Measurements from ENCODE around the gene IL17REL. TPM values are rescaled to one million over a fixed set of nuclear protein-coding genes. Genes with fewer than 3 reads are reported as not detected.

Gene IL17REL
- under 0.01 TPM in 1 of 2 replicates, not detected in the other for total RNA-seq

GRCh38 chr22:50012211-50013181, at the start of gene IL17REL:
Gene IL17REL, minus strand, starts transcription at chr22:50012765. Its CDS starts 119 bp downstream, at chr22:50012646.

DNA sequence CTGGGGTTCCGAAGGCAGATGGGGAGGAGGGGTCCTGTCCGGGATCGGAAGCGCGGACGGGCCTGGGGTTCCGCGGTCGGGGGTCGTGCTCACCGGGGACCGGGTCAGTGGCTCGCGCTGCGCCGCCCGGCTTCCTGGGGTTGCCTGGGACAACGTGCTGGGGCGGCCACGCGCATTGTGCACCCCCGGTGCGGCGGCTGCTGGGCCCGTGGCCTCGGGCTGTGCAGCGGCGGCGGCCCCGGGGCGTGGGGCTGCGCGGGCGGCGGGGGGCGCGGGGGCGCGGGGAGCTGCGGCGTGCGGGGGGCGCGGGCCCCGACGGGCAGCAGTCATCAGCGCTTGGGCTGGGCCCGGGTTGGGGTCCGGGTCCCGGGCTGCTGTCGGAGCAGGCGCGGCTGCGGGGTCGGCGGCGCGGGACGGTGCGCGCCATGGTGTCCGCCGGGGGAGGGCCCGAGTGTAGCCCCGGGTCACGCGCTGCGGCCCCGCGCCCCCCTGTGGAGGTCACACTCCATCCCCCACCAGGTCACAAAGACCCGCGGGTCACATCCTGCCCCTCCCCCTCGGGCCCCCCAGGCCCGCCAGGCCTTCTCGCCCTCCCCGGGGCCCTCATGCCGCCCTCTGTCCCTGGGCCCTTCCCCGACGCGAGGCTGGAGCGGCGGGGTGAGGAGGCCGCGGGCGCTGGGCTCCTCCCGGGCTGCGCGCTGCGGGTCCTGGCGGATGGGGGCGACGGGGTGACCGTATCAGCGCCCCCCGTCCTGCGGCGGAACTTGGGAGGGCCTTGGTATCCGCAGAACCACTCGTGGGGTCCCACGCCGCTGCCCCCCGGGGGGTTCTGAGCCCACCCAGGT, 45.7 kb upstream of the IL17REL start, which contains the start of gene TTLL8:
Gene TTLL8 (minus strand): TSS at position 238 of the 845 bp plus-strand sequence.

DNA sequence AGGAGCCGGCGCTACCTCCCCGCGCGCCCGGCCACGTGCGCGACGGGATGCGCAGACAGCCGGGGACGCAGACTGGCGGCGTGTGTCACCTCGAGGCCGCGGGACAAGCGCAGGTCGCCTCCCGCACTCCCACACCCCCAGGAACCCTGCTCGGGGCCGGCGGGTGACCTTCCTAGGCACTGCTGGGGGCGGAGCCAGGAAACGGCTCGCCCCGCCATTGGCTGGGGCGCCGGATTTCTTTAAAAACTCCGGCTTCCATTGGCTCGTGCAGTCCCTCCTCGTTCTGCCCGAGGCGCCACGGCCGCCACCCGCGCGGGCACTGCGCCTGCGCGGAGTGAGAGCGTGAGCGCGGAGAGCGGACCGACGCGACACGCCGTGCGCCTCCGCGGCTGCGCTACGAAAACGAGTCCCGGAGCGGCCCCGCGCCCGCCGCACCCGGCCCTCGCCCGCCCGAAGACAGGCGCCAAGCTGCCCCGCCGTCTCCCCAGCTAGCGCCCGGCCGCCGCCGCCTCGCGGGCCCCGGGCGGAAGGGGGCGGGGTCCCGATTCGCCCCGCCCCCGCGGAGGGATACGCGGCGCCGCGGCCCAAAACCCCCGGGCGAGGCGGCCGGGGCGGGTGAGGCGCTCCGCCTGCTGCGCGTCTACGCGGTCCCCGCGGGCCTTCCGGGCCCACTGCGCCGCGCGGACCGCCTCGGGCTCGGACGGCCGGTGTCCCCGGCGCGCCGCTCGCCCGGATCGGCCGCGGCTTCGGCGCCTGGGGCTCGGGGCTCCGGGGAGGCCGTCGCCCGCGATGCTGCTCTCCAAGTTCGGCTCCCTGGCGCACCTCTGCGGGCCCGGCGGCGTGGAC, 52.2 kb downstream of the IL17REL start, which contains the start of gene PIM3:
Gene PIM3 (plus strand): TSS at position 614 of the 846 bp plus-strand sequence. CDS start 176 bp downstream, at position 790.

Other genes with a start within 250 kb of the IL17REL start
- gene BRD1, start 184.9 kb downstream of the IL17REL start, total RNA-seq, result 17.5 and 21.2 TPM in 2 replicates
- 13.1 and 13.5 TPM in 2 replicates for gene ZBED4, start 158.9 kb downstream of the IL17REL start, total RNA-seq
- 14.3 and 15.6 TPM in 2 replicates for gene ALG12, start 94.3 kb downstream of the IL17REL start, total RNA-seq
- 68.0 and 88.2 TPM in 2 replicates for gene CRELD2, start 94.1 kb downstream of the IL17REL start, total RNA-seq
- gene PIM3, start 52.0 kb downstream of the IL17REL start, total RNA-seq, result 118 and 122 TPM in 2 replicates
- gene TTLL8, start 45.5 kb upstream of the IL17REL start, total RNA-seq, result not detected in 2 replicates
- not detected in 2 replicates for gene MLC1, start 72.7 kb upstream of the IL17REL start, total RNA-seq
- gene MOV10L1, start 77.2 kb upstream of the IL17REL start, total RNA-seq, result 5.2 and 6.7 TPM in 2 replicates
- 0.39 and 0.87 TPM in 2 replicates for gene PANX2, start 158.0 kb upstream of the IL17REL start, total RNA-seq
- 38.4 and 42.3 TPM in 2 replicates for gene TRABD, start 173.1 kb upstream of the IL17REL start, total RNA-seq
- gene SELENOO, start 188.2 kb upstream of the IL17REL start, total RNA-seq, result 20.2 and 20.3 TPM in 2 replicates
- 19.9 and 21.1 TPM in 2 replicates for gene TUBGCP6, start 232.3 kb upstream of the IL17REL start, total RNA-seq
- 18.3 and 31.2 TPM in 2 replicates for gene HDAC10, start 238.5 kb upstream of the IL17REL start, total RNA-seq
- 53.5 and 56.0 TPM in 2 replicates for gene MAPK12, start 248.9 kb upstream of the IL17REL start, total RNA-seq

All from mammary microvascular endothelial cell (primary cell).